Mesendoderm (in vitro differentiated cells): ENCODE data around the gene ZNF664.

Experiments used
- DNase-seq: peaks from one replicate; pipeline ENCODE4 v3.0.0; 2013
- H2AK5ac ChIP-seq: 2 replicates; pipeline ENCODE4 v1.6.1; 2013; ENCODE audit warnings: low read length, inconsistent platforms
- H2BK120ac ChIP-seq: 2 replicates; pipeline ENCODE4 v1.6.1; 2013; ENCODE audit warnings: low read depth, mild to moderate bottlenecking, low read length, moderate library complexity, mixed read lengths
- H2BK15ac ChIP-seq: replicated peaks from 2 replicates; pipeline ENCODE4 v1.6.1; 2013; ENCODE audit warnings: low read depth, mild to moderate bottlenecking, moderate library complexity
- H2BK5ac ChIP-seq: 2 replicates; pipeline ENCODE4 v1.6.1; 2013; ENCODE audit warnings: low read length, inconsistent platforms
- H3K18ac ChIP-seq: 2 replicates; pipeline ENCODE4 v1.6.1; 2013; ENCODE audit warnings: mild to moderate bottlenecking, low read length, mixed read lengths
- H3K23ac ChIP-seq: one replicate; pipeline ENCODE4 v1.6.1; 2013; ENCODE audit warnings: low read length
- H3K27ac ChIP-seq: 2 replicates; pipeline ENCODE4 v1.5.1; 2013; ENCODE audit warnings: low read depth, mild to moderate bottlenecking, inconsistent platforms, low read length, moderate library complexity
- H3K27me3 ChIP-seq: 2 replicates; pipeline ENCODE4 v1.6.1; 2013; ENCODE audit warnings: low read length, control low read depth, mild to moderate bottlenecking, inconsistent platforms; ENCODE audit not compliant: insufficient read depth, poor library complexity
- H3K36me3 ChIP-seq: 2 replicates; pipeline ENCODE4 v1.6.1; 2013; ENCODE audit warnings: low read length, inconsistent platforms; ENCODE audit not compliant: control insufficient read depth, insufficient read depth
- H3K4ac ChIP-seq: one replicate; pipeline ENCODE4 v1.6.1; 2013; ENCODE audit warnings: low read depth, mild to moderate bottlenecking, low read length, moderate library complexity
- H3K4me1 ChIP-seq: 2 replicates; pipeline ENCODE4 v1.6.1; 2013; ENCODE audit warnings: low read depth, low read length, inconsistent platforms; ENCODE audit not compliant: control insufficient read depth
- H3K4me2 ChIP-seq: 2 replicates; pipeline ENCODE4 v1.6.1; 2013; ENCODE audit warnings: low read length
- H3K4me3 ChIP-seq: 2 replicates; pipeline ENCODE4 v1.5.1; 2013; ENCODE audit warnings: mild to moderate bottlenecking, low read length
- H3K56ac ChIP-seq: one replicate; pipeline ENCODE4 v1.6.1; 2013; ENCODE audit warnings: low read length
- H3K79me1 ChIP-seq: 2 replicates; pipeline ENCODE4 v1.6.1; 2013; ENCODE audit warnings: low read length, inconsistent platforms
- H3K79me2 ChIP-seq: 2 replicates; pipeline ENCODE4 v1.6.1; 2013; ENCODE audit warnings: mild to moderate bottlenecking, low read length; ENCODE audit not compliant: control insufficient read depth, insufficient read depth
- H3K9ac ChIP-seq: 2 replicates; pipeline ENCODE4 v1.6.1; 2013; ENCODE audit warnings: low read length, inconsistent platforms
- H4K5ac ChIP-seq: one replicate; pipeline ENCODE4 v1.6.1; 2013; ENCODE audit warnings: low read length
- H4K8ac ChIP-seq: one replicate; pipeline ENCODE4 v1.6.1; 2013; ENCODE audit warnings: low read depth, mild to moderate bottlenecking, control low read depth, low read length, moderate library complexity
- WGBS: extraction: QIAGEN DNeasy Blood & Tissue Kit; methylation state at CpG from one replicate; pipeline ENCODE4 v1.1.7; 2013; ENCODE audit warnings: low lambda C conversion rate, missing lambda C conversion rate; ENCODE audit not compliant: insufficient coverage; ENCODE audit errors: extremely low coverage; 5-methylcytosine and 5-hydroxymethylcytosine counted together

Gene ZNF664

GRCh38 chr12:123998991-123999359, 26.0 kb downstream of the ZNF664 start:
- Histone ChIP-seq H3K23ac (no peak overlapping the region), H3K79me2 (peaks cover 4% of the 10 kb centered on the region), H2BK5ac (no peak overlapping the region), H3K27me3 (no peaks in the 10 kb centered on the region), H4K8ac (no peak overlapping the region), H2AK5ac (no peak overlapping the region), H3K4me3 (no peak overlapping the region), H3K36me3 (no peaks in the 10 kb centered on the region), H3K4me1 (peaks cover 21% of the 10 kb centered on the region), H3K4me2 (no peak overlapping the region), H2BK120ac (no peak overlapping the region), H3K9ac (no peak overlapping the region), H3K27ac (no peak overlapping the region), H4K5ac (no peak overlapping the region), H3K56ac (no peak overlapping the region), H3K4ac (no peak overlapping the region), H2BK15ac (no peak overlapping the region), H3K18ac (no peak overlapping the region), H3K79me1 (peaks cover 29% of the 10 kb centered on the region)
- no peak for DNase-seq
- no CpG with 5 or more reads among the region's 2 CpGs for WGBS

GRCh38 chr12:124000111-124000510, 27.1 kb downstream of the ZNF664 start:
- peaks cover 30% of the 10 kb centered on the region for H3K79me1 ChIP-seq
- H3K9ac ChIP-seq: no peak overlapping the region
- no peak overlapping the region for H3K4ac ChIP-seq
- no peak overlapping the region for H3K4me3 ChIP-seq
- no peak overlapping the region for H3K23ac ChIP-seq
- no peak overlapping the region for H2BK120ac ChIP-seq
- no peaks in the 10 kb centered on the region for H3K27me3 ChIP-seq
- no peak overlapping the region for H2AK5ac ChIP-seq
- H3K36me3 ChIP-seq: no peaks in the 10 kb centered on the region
- H2BK15ac ChIP-seq: no peak overlapping the region
- DNase-seq: no peak
- no peak overlapping the region for H4K5ac ChIP-seq
- H3K27ac ChIP-seq: no peak overlapping the region
- H3K4me1 ChIP-seq: peaks cover 17% of the 10 kb centered on the region
- no peak overlapping the region for H2BK5ac ChIP-seq
- no peak overlapping the region for H3K4me2 ChIP-seq
- peaks cover 4% of the 10 kb centered on the region for H3K79me2 ChIP-seq
- H3K18ac ChIP-seq: no peak overlapping the region
- no CpG with 5 or more reads among the region's 5 CpGs for WGBS
- H3K56ac ChIP-seq: no peak overlapping the region
- no peak overlapping the region for H4K8ac ChIP-seq

- Histone ChIP-seq H3K18ac (no peak overlapping the region), H3K9ac (no peak overlapping the region), H3K4ac (no peak overlapping the region), H3K27me3 (no peaks in the 10 kb centered on the region), H3K36me3 (no peaks in the 10 kb centered on the region), H3K79me2 (peaks cover 4% of the 10 kb centered on the region), H3K79me1 (peaks cover 29% of the 10 kb centered on the region), H3K27ac (no peak overlapping the region), H3K4me2 (no peak overlapping the region), H2AK5ac (no peak overlapping the region), H2BK120ac (no peak overlapping the region), H4K5ac (no peak overlapping the region), H3K56ac (no peak overlapping the region), H4K8ac (no peak overlapping the region), H3K4me1 (peaks cover 11% of the 10 kb centered on the region), H3K23ac (no peak overlapping the region), H3K4me3 (no peak overlapping the region), H2BK15ac (no peak overlapping the region), H2BK5ac (no peak overlapping the region)
- WGBS: no CpG with 5 or more reads among the region's 7 CpGs
- no peak for DNase-seq
Observed at GRCh38 chr12:124001343-124001742, 28.3 kb downstream of the ZNF664 start.

- Histone ChIP-seq H3K27me3 (no peaks in the 10 kb centered on the region), H4K8ac (no peak overlapping the region), H2BK120ac (no peak overlapping the region), H3K79me2 (peaks cover 4% of the 10 kb centered on the region), H2BK5ac (no peak overlapping the region), H3K23ac (no peak overlapping the region), H3K4me2 (no peak overlapping the region), H2AK5ac (no peak overlapping the region), H3K18ac (no peak overlapping the region), H3K4ac (no peak overlapping the region), H3K9ac (no peak overlapping the region), H3K36me3 (no peaks in the 10 kb centered on the region), H3K4me3 (no peak overlapping the region), H3K79me1 (peaks cover 27% of the 10 kb centered on the region), H3K4me1 (peaks cover 8% of the 10 kb centered on the region), H3K27ac (no peak overlapping the region), H2BK15ac (no peak overlapping the region), H4K5ac (no peak overlapping the region), H3K56ac (no peak overlapping the region)
- WGBS: no CpG with 5 or more reads among the region's 6 CpGs
- no peak for DNase-seq
Observed at GRCh38 chr12:124002021-124002644, 29.1 kb downstream of the ZNF664 start.

- peaks cover 3% of the 10 kb centered on the region for H3K79me2 ChIP-seq
- no peak overlapping the region for H2BK120ac ChIP-seq
- no peak overlapping the region for H4K5ac ChIP-seq
- no peak overlapping the region for H4K8ac ChIP-seq
- DNase-seq: no peak
- WGBS: no CpG with 5 or more reads among the region's 2 CpGs
- peaks cover 26% of the 10 kb centered on the region for H3K79me1 ChIP-seq
- peaks cover 7% of the 10 kb centered on the region for H3K4me1 ChIP-seq
- H3K36me3 ChIP-seq: no peaks in the 10 kb centered on the region
- H3K27ac ChIP-seq: no peak overlapping the region
- no peak overlapping the region for H2BK15ac ChIP-seq
- H3K9ac ChIP-seq: no peak overlapping the region
- no peak overlapping the region for H2AK5ac ChIP-seq
- H3K18ac ChIP-seq: no peak overlapping the region
- H3K23ac ChIP-seq: no peak overlapping the region
- no peaks in the 10 kb centered on the region for H3K27me3 ChIP-seq
- H3K4ac ChIP-seq: no peak overlapping the region
- no peak overlapping the region for H3K4me2 ChIP-seq
- H3K4me3 ChIP-seq: no peak overlapping the region
- no peak overlapping the region for H3K56ac ChIP-seq
- no peak overlapping the region for H2BK5ac ChIP-seq
Observed at GRCh38 chr12:124002654-124003053, 29.6 kb downstream of the ZNF664 start.

GRCh38 chr12:124004233-124004875, 31.3 kb downstream of the ZNF664 start:
- H3K79me2 ChIP-seq: peaks cover 1% of the 10 kb centered on the region
- no peak overlapping the region for H3K9ac ChIP-seq
- no CpG with 5 or more reads among the region's 9 CpGs for WGBS
- no peak overlapping the region for H3K18ac ChIP-seq
- no peak overlapping the region for H2BK15ac ChIP-seq
- no peaks in the 10 kb centered on the region for H3K36me3 ChIP-seq
- H2BK120ac ChIP-seq: no peak overlapping the region
- no peak overlapping the region for H3K4ac ChIP-seq
- no peak overlapping the region for H2AK5ac ChIP-seq
- H3K79me1 ChIP-seq: peaks cover 20% of the 10 kb centered on the region
- no peak overlapping the region for H3K23ac ChIP-seq
- no peak overlapping the region for H3K4me3 ChIP-seq
- H4K5ac ChIP-seq: no peak overlapping the region
- H3K4me1 ChIP-seq: peaks cover 2% of the 10 kb centered on the region
- H4K8ac ChIP-seq: no peak overlapping the region
- DNase-seq: no peak
- no peak overlapping the region for H3K27ac ChIP-seq
- no peaks in the 10 kb centered on the region for H3K27me3 ChIP-seq
- no peak overlapping the region for H3K56ac ChIP-seq
- H3K4me2 ChIP-seq: no peak overlapping the region
- H2BK5ac ChIP-seq: no peak overlapping the region
